HCT116 (cell line): ENCODE data around the gene TIMP1. TPM values are rescaled to one million over a fixed set of nuclear protein-coding genes. Genes with fewer than 3 reads are reported as not detected.

ENCODE experiments used
- ATAC-seq: fragments of 200-7000 bp; cut with Tn5 transposase; 2 replicates; pipeline ENCODE4 v1.9.1; 2020; ENCODE audit warnings: mild to moderate bottlenecking, moderate library complexity
- BruUV-seq: library from RNA; stranded (reverse); fragments of 400-500 nt; replicated peaks from 2 replicates; lab custom pipeline; 2021; lab: Mats Ljungman, UMichigan
- CTCF ChIA-PET: fragments of 300-600 bp; sonication (Branson Sonifier 250); formaldehyde crosslinking; loops from one replicate; lab custom pipeline; 2021; ENCODE audit warnings: antibody characterized with exemption; lab: Charles Lee
- POLR2A ChIA-PET: fragments of 300-600, 350-600 bp; sonication (Branson Sonifier 250); formaldehyde crosslinking; loops from one replicate; lab custom pipeline; 2021; ENCODE audit warnings: antibody characterized with exemption; lab: Charles Lee
- RAD21 ChIA-PET, 2 experiments: fragments of 300-600 bp; sonication (Branson Sonifier 250); formaldehyde crosslinking; loops; one replicate each; lab custom pipeline; 2023; ENCODE audit warnings: low total read pairs in 2 of 2; ENCODE audit not compliant: uncharacterized antibody in 2 of 2, unreplicated experiment in 2 of 2, low non-redundant PET in 1 of 2; lab: Charles Lee
- DNase-seq: peaks from one replicate; pipeline ENCODE4 v3.0.0-alpha.2; 2010; ENCODE audit warnings: low read depth, low spot score
- H2AFZ ChIP-seq: fragments of 200-600 bp; shearing (Covaris generic), sonication (generic); 2 replicates; pipeline ENCODE4 v1.6.1; 2017; ENCODE audit warnings: low read depth, mixed run types, mixed read lengths, antibody characterized with exemption, low read length; ENCODE audit not compliant: poor library complexity, severe bottlenecking
- H3K27ac ChIP-seq: 2 replicates; pipeline ENCODE4 v1.5.1; 2012; ENCODE audit warnings: low read depth, low read length
- H3K27me3 ChIP-seq: fragments of 200-600 bp; sonication (generic); 2 replicates; pipeline ENCODE4 v1.6.1; 2016; ENCODE audit warnings: mixed run types, low read length, mixed read lengths; ENCODE audit not compliant: insufficient read depth
- H3K36me3 ChIP-seq, 2 experiments: fragments of 200-500 bp in 1 of 2; fragments of 200-600 bp in 1 of 2; sonication (Bioruptor generic) in 1 of 2; sonication (generic) in 1 of 2; 2 replicates each; pipeline versions ENCODE4 v1.5.1 to v1.6.1; 2014 to 2016; ENCODE audit warnings: low read length in 2 of 2, inconsistent platforms in 1 of 2, mixed read lengths in 1 of 2, mixed run types in 1 of 2; ENCODE audit not compliant: insufficient read depth in 2 of 2, control insufficient read depth in 1 of 2
- H3K4me1 ChIP-seq, 2 experiments: fragments of 200-600 bp in 1 of 2; sonication (generic) in 1 of 2; 2 replicates each; pipeline versions ENCODE4 v1.5.1 to v1.6.1; 2012 to 2017; ENCODE audit warnings: low read length in 2 of 2, inconsistent platforms in 1 of 2, mild to moderate bottlenecking in 1 of 2, mixed read lengths in 1 of 2, mixed run types in 1 of 2, moderate library complexity in 1 of 2; ENCODE audit not compliant: insufficient read depth in 2 of 2, control insufficient read depth in 1 of 2
- H3K4me2 ChIP-seq: fragments of 200-600 bp; sonication (generic); 2 replicates; pipeline ENCODE4 v1.6.1; 2017; ENCODE audit warnings: mixed run types, low read length, mixed read lengths
- H3K4me3 ChIP-seq, 2 experiments: fragments of 200-600 bp in 1 of 2; sonication (generic) in 1 of 2; replicated peaks in 1 of 2; 2 replicates each; pipeline ENCODE4 v1.5.1; 2011 to 2016; ENCODE audit warnings: low read length in 2 of 2, control low read depth in 1 of 2, low read depth in 1 of 2, mild to moderate bottlenecking in 1 of 2, mixed read lengths in 1 of 2, mixed run types in 1 of 2
- H3K79me2 ChIP-seq: fragments of 200-600 bp; sonication (generic); 2 replicates; pipeline ENCODE4 v1.6.1; 2017; ENCODE audit warnings: mild to moderate bottlenecking, mixed run types, low read length, moderate library complexity, mixed read lengths; ENCODE audit not compliant: insufficient read depth
- H3K9ac ChIP-seq: fragments of 200-600 bp; sonication (generic); 2 replicates; pipeline ENCODE4 v1.6.1; 2016; ENCODE audit warnings: low read length, mixed read lengths
- H3K9me2 ChIP-seq: fragments of 200-600 bp; sonication (generic), shearing (Covaris generic); 2 replicates; pipeline ENCODE4 v1.6.1; 2017; ENCODE audit warnings: mixed run types, mild to moderate bottlenecking, moderate library complexity; ENCODE audit not compliant: insufficient read depth
- H3K9me3 ChIP-seq, 2 experiments: fragments of 200-500 bp in 1 of 2; fragments of 200-600 bp in 1 of 2; sonication (Bioruptor generic) in 1 of 2; sonication (generic) in 1 of 2; 2 replicates each; pipeline ENCODE4 v1.6.1; 2014 to 2017; ENCODE audit warnings: low read length in 2 of 2, mixed read lengths in 2 of 2, inconsistent platforms in 1 of 2, low read depth in 1 of 2, mild to moderate bottlenecking in 1 of 2, mixed run types in 1 of 2, moderate library complexity in 1 of 2; ENCODE audit not compliant: control insufficient read depth in 1 of 2, insufficient read depth in 1 of 2
- H4K20me1 ChIP-seq: fragments of 200-600 bp; sonication (generic), shearing (Covaris generic); 2 replicates; pipeline ENCODE4 v1.6.1; 2017; ENCODE audit warnings: mixed run types, mild to moderate bottlenecking, moderate library complexity; ENCODE audit not compliant: insufficient read depth
- ELF1 ChIP-seq: IDR thresholded peaks from 2 replicates; pipeline ENCODE4 v1.6.1; 2012; ENCODE audit warnings: low read depth, borderline replicate concordance
- JUND ChIP-seq: IDR thresholded peaks from 2 replicates; pipeline ENCODE4 v1.6.1; 2012
- MAX ChIP-seq: IDR thresholded peaks from 2 replicates; pipeline ENCODE4 v1.6.1; 2012
- REST ChIP-seq: IDR thresholded peaks from 2 replicates; pipeline ENCODE4 v1.6.1; 2012; ENCODE audit warnings: low read depth
- SP1 ChIP-seq: IDR thresholded peaks from 2 replicates; pipeline ENCODE4 v1.6.1; 2012; ENCODE audit warnings: low read depth
- SRF ChIP-seq: IDR thresholded peaks from 2 replicates; pipeline ENCODE4 v1.6.1; 2012; ENCODE audit warnings: low read depth
- ZNF274 ChIP-seq: fragments of 200-500 bp; sonication (Bioruptor generic); IDR thresholded peaks from 2 replicates; pipeline ENCODE4 v1.6.1; 2014; ENCODE audit warnings: mild to moderate bottlenecking, low read depth, low read length, inconsistent platforms
- intact Hi-C: fragments of 100-400 bp; cut with micrococcal nuclease; formaldehyde crosslinking; loops from 2 replicates; pipeline ENCODE4 v1.10.0; 2022
- total RNA-seq: library from RNA; stranded (reverse); gene quantifications from one replicate; pipeline ENCODE4 v1.2.1, GENCODE V29; 2021; ENCODE audit not compliant: unreplicated experiment

The TIMP1 gene
- total RNA-seq, 1 experiment from 2014 or later: 225 TPM

- H3K4me1 ChIP-seq: no peaks in the 10 kb centered on the region
- ChIA-PET CTCF (no interaction called here), RAD21 (no interaction called here), POLR2A (no interaction called here)
- H3K4me3 ChIP-seq: no peak overlapping the region
- ATAC-seq (no peak), DNase-seq (no peak)
- H3K79me2 ChIP-seq: no peaks in the 10 kb centered on the region
- intact Hi-C loops: no loop called here
- BruUV-seq: no TSS peak
- no peaks in the 10 kb centered on the region for H3K9me3 ChIP-seq
- no peak overlapping the region for H3K27ac ChIP-seq
- H3K36me3 ChIP-seq: no peaks in the 10 kb centered on the region
- H3K9ac ChIP-seq: no peak overlapping the region
- H3K9me2 ChIP-seq: no peaks in the 10 kb centered on the region
- no peak overlapping the region for H2AFZ ChIP-seq
- no peak overlapping the region for H3K4me2 ChIP-seq
- TF ChIP-seq ZNF274: no peak
- TF ChIP-seq JUND: no peak
- TF ChIP-seq SRF: no peak
- TF ChIP-seq ELF1: no peak
- TF ChIP-seq MAX: no peak
- TF ChIP-seq SP1: no peak
- no peak for TF ChIP-seq REST
- no peaks in the 10 kb centered on the region for H4K20me1 ChIP-seq
- H3K27me3 ChIP-seq: no peaks in the 10 kb centered on the region
Measured at GRCh38 chrX:47607091-47607490, 24.9 kb downstream of the TIMP1 start.
